Stimulated activated CD8-positive, alpha-beta memory T cell treated with anti-CD3 and anti-CD28 coated beads, Interleukin-4, amount 100 ng/mL, for 24 hours (primary cell): ENCODE results near the gene ZFYVE28.
A peak's percentile ranks its signal among the peaks of the same experiment; 100 is the strongest.
"Not testable (repeated sequence)": the region's sequence is repeated elsewhere in the genome, so short reads cannot be mapped to it uniquely, and the experiment has no call there.

Experiments used
- DNase-seq: peaks from one replicate; pipeline ENCODE4 v3.0.0-alpha.2; 2020; ENCODE audit warnings: low read depth

Gene ZFYVE28

GRCh38 chr4:2417765-2418649 is at the start of gene ZFYVE28:
ZFYVE28 (minus strand) TSS chr4:2418645; CDS start chr4:2418323, 322 bp downstream.
- DNase-seq: no peak

- not testable (repeated sequence) for DNase-seq
These were observed 47.1 kb upstream of the ZFYVE28 start for GRCh38 chr4:2465544-2465943.

- DNase-seq: no peak
These were observed 46.6 kb upstream of the ZFYVE28 start for GRCh38 chr4:2465032-2465431.

GRCh38 chr4:2462992-2463762 is 44.7 kb upstream of the ZFYVE28 start:
- DNase-seq: no peak

GRCh38 chr4:2462218-2462991 is 44.0 kb upstream of the ZFYVE28 start:
- peak; percentile 54 for DNase-seq

GRCh38 chr4:2461246-2461960 is 43.0 kb upstream of the ZFYVE28 start:
- DNase-seq: no peak

- no peak for DNase-seq
These were observed 41.3 kb upstream of the ZFYVE28 start for GRCh38 chr4:2459589-2460349.

- DNase-seq: no peak
These were observed 40.4 kb upstream of the ZFYVE28 start for GRCh38 chr4:2458546-2459491.

GRCh38 chr4:2457481-2458295 is 39.2 kb upstream of the ZFYVE28 start:
- DNase-seq: no peak

- no peak for DNase-seq
These were observed 33.7 kb upstream of the ZFYVE28 start for GRCh38 chr4:2451821-2452785.

GRCh38 chr4:2451036-2451520 is 32.6 kb upstream of the ZFYVE28 start:
- no peak for DNase-seq

GRCh38 chr4:2450394-2451035 is 32.1 kb upstream of the ZFYVE28 start:
- no peak for DNase-seq

GRCh38 chr4:2449511-2450392 is 31.3 kb upstream of the ZFYVE28 start:
- DNase-seq: no peak

- no peak for DNase-seq
These were observed 30.6 kb upstream of the ZFYVE28 start for GRCh38 chr4:2449051-2449450.

- no peak for DNase-seq
These were observed 30.1 kb upstream of the ZFYVE28 start for GRCh38 chr4:2448589-2448988.
